ENCODE data around the gene EEF1AKMT1.

Gene EEF1AKMT1

DNA sequence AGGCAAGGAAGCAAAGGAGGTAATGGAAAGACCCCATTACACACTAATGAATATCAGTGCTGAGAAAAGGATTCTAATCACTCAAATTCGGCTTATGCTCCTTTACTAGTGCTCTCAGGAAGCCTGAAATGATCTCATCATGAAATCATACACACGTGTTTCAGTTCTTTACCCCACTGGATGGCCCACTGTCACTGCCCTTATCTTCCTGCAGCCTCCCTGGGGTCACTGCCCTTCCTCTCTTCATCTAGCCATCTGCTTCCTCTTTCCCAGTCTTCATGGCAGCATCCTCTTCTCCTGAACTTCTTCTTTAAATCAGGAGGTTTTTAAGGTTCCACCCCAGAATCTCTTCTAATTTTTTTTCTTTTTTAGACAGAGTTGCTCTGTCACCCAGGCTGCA, 27.9 kb upstream of the EEF1AKMT1 start:
- no peaks in the 10 kb centered on the region for H3K9me3 ChIP-seq (ENCODE audit: insufficient read depth, low read depth, low read length)
- no peak overlapping the region for H3K9ac ChIP-seq (ENCODE audit: low read depth, low read length)

DNA sequence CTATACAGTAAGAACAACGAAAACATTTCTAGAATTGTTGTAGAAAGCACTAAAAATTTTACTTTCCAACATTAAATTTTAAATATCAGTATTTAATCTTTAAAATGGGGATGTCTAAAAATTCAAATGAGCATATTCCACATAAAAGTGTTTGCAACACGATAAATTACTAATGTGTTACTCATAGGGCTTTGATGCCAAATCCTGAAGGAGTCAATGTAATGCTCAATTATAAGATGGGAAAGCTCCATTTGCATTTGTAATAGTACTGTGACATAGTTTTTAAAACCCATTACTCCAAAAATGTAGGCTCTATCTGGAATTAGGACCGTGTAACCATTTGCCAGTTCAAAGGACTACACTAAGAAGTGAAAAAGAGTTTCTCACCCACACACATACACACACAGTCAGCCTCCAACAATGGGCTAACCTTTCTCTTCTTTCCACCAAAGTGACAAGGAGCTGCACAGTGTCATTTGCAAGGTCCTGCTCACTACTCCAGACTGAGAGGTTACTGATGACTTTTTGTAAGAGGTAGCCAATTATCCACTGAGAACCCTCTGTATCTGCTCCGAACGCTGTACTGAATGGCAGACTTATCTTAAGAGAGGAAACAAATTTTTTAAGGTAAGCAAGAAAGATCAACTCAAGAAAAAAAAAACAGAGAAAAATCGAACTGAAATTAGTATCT, 26.1 kb upstream of the EEF1AKMT1 start:
- H3K27ac ChIP-seq (ENCODE audit: low read depth, low read length), result no peak overlapping the region
- no peak overlapping the region for H3K9ac ChIP-seq (ENCODE audit: low read depth, low read length)
- no peaks in the 10 kb centered on the region for H3K27me3 ChIP-seq (ENCODE audit: insufficient read depth, low read length)
- H3K4me3 ChIP-seq (ENCODE audit: low read length), result no peak overlapping the region
- no peaks in the 10 kb centered on the region for H3K4me1 ChIP-seq (ENCODE audit: insufficient read depth, low read length)
- H3K9me3 ChIP-seq (ENCODE audit: insufficient read depth, low read depth, low read length), result no peaks in the 10 kb centered on the region
- peaks cover 76% of the 10 kb centered on the region for H3K36me3 ChIP-seq (ENCODE audit: insufficient read depth, low read length)
- WGBS, result 89% methylated on average over 5 of the region's 6 CpGs

More for the DNA sequence above, 27.9 kb upstream of the EEF1AKMT1 start:
- Histone ChIP-seq H3K27ac (ENCODE audit: low read depth, low read length) (no peak overlapping the region), H3K27me3 (ENCODE audit: insufficient read depth, low read length) (no peaks in the 10 kb centered on the region), H3K4me1 (ENCODE audit: insufficient read depth, low read length) (no peaks in the 10 kb centered on the region), H3K4me3 (ENCODE audit: low read length) (no peak overlapping the region), H3K36me3 (ENCODE audit: insufficient read depth, low read length) (peaks cover 68% of the 10 kb centered on the region)
- WGBS, result 88% methylated on average over 2 of the region's 2 CpGs

GRCh38 chr13:20798027-20798426, 24.3 kb upstream of the EEF1AKMT1 start:
- peaks cover 89% of the 10 kb centered on the region for H3K36me3 ChIP-seq (ENCODE audit: insufficient read depth, low read length)
- H3K4me1 ChIP-seq (ENCODE audit: insufficient read depth, low read length), result no peaks in the 10 kb centered on the region
- H3K27me3 ChIP-seq (ENCODE audit: insufficient read depth, low read length), result no peaks in the 10 kb centered on the region
- no peak overlapping the region for H3K9ac ChIP-seq (ENCODE audit: low read depth, low read length)
- 92% methylated on average over 4 of the region's 4 CpGs for WGBS
- no peak overlapping the region for H3K4me3 ChIP-seq (ENCODE audit: low read length)
- H3K27ac ChIP-seq (ENCODE audit: low read depth, low read length), result no peak overlapping the region
- no peaks in the 10 kb centered on the region for H3K9me3 ChIP-seq (ENCODE audit: insufficient read depth, low read depth, low read length)

- WGBS, result 92% methylated on average over 4 of the region's 5 CpGs
- H3K27ac ChIP-seq (ENCODE audit: low read depth, low read length), result no peak overlapping the region
- H3K4me1 ChIP-seq (ENCODE audit: insufficient read depth, low read length), result no peaks in the 10 kb centered on the region
- H3K36me3 ChIP-seq (ENCODE audit: insufficient read depth, low read length), result peaks cover 83% of the 10 kb centered on the region
- no peaks in the 10 kb centered on the region for H3K9me3 ChIP-seq (ENCODE audit: insufficient read depth, low read depth, low read length)
- no peak overlapping the region for H3K9ac ChIP-seq (ENCODE audit: low read depth, low read length)
- no peak overlapping the region for H3K4me3 ChIP-seq (ENCODE audit: low read length)
- H3K27me3 ChIP-seq (ENCODE audit: insufficient read depth, low read length), result no peaks in the 10 kb centered on the region
Measured at GRCh38 chr13:20796791-20797508, 23.2 kb upstream of the EEF1AKMT1 start.

DNA sequence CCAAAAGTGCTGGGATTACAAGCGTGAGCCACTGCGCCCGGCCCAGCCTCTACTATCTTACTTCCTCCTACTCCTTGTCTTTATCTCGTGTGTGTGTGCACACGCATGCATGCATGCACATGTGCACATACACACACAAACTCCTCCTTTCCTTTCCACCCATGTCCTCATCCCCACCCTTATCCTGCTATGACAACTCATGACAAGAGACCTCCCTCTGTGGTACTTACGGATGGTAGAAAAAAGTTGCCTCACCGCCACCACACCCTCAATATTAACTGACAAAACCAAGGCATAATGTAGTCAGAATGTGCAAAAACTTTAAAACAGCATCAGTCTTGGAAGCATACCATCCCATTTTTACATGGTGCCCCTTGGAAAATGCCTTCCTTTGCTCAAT, 15.9 kb upstream of the EEF1AKMT1 start:
- Histone ChIP-seq H3K36me3 (ENCODE audit: insufficient read depth, low read length) (peaks cover 71% of the 10 kb centered on the region), H3K27me3 (ENCODE audit: insufficient read depth, low read length) (no peaks in the 10 kb centered on the region), H3K9me3 (ENCODE audit: insufficient read depth, low read depth, low read length) (no peaks in the 10 kb centered on the region), H3K27ac (ENCODE audit: low read depth, low read length) (no peak overlapping the region), H3K9ac (ENCODE audit: low read depth, low read length) (no peak overlapping the region), H3K4me1 (ENCODE audit: insufficient read depth, low read length) (no peaks in the 10 kb centered on the region), H3K4me3 (ENCODE audit: low read length) (no peak overlapping the region)
- 97% methylated on average over 7 of the region's 7 CpGs for WGBS

DNA sequence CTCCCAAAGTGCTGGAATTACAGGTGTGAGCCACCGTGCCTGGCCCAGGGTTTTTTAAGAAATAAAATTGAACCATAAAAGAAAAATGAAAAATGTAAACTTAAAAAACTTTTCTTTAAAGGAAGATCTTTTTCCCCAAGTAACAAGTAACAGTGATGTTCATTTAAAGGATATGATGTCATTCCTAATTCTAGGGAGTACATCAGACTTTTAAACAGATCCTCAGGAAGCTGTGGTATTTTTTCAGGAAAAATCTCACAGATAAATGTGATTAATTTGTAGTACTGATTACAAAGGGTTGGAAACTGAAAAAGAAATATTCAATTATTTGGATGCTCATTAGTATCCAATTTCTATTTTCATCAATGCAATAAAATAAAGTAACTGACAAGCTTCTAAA, 14.6 kb upstream of the EEF1AKMT1 start:
- H3K36me3 ChIP-seq (ENCODE audit: insufficient read depth, low read length), result peaks cover 70% of the 10 kb centered on the region
- H3K9me3 ChIP-seq (ENCODE audit: insufficient read depth, low read depth, low read length), result no peaks in the 10 kb centered on the region
- no peaks in the 10 kb centered on the region for H3K4me1 ChIP-seq (ENCODE audit: insufficient read depth, low read length)
- H3K27me3 ChIP-seq (ENCODE audit: insufficient read depth, low read length), result no peaks in the 10 kb centered on the region
- no peak overlapping the region for H3K27ac ChIP-seq (ENCODE audit: low read depth, low read length)
- WGBS, result no CpG with 5 or more reads among the region's 1 CpG
- H3K9ac ChIP-seq (ENCODE audit: low read depth, low read length), result no peak overlapping the region
- H3K4me3 ChIP-seq (ENCODE audit: low read length), result no peak overlapping the region

DNA sequence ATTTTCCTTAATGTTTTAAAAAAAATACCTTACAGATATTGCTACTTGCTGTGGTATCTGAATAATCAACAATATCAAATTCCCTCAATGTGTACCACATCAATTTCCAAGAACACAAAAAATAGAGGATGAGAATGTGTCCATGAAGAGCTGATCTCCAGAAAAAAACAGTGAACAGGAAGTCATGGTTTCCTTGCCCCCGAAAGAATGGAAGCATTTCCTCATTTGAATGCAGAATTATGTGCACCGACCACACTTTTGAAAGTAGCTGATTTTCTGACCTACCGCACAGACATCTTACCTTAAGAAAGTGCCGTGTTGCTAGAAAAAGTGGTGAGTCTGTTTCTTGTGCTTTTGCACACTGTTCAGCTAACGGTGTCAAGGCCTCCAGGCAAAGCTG, 13.4 kb upstream of the EEF1AKMT1 start:
- no peaks in the 10 kb centered on the region for H3K9me3 ChIP-seq (ENCODE audit: insufficient read depth, low read depth, low read length)
- peaks cover 81% of the 10 kb centered on the region for H3K36me3 ChIP-seq (ENCODE audit: insufficient read depth, low read length)
- no peaks in the 10 kb centered on the region for H3K27me3 ChIP-seq (ENCODE audit: insufficient read depth, low read length)

DNA sequence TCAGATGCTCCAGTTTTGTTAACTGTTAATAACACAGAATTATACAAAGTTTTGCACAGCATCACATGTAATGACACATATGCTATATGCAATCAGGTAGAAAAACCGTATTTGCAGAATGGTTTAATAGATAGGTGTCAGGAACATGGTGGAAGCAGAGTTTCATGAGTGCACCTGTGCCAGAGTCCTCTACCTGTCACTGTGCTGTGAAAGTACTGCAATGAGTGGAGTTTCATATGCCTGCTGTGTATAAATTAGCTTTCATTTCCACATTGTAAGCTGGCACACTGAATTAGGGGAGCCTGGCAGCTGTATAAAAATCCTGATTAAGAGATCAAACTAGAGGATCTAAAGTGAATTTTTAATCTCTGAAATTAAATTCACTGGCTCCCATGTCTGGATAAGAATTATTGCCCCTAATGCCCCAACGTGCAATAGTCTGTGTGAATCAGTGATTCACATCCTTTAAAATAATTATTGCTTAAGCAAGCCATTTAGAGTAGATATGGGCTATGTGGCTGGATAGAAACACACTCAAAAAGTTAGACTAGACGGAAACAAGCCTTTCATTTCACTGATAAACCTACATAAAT, 8.5 kb upstream of the EEF1AKMT1 start:
- H3K27me3 ChIP-seq (ENCODE audit: insufficient read depth, low read length), result no peaks in the 10 kb centered on the region
- H3K9ac ChIP-seq (ENCODE audit: low read depth, low read length), result no peak overlapping the region
- no peak overlapping the region for H3K27ac ChIP-seq (ENCODE audit: low read depth, low read length)
- 87% methylated on average over 3 of the region's 3 CpGs for WGBS
- H3K4me1 ChIP-seq (ENCODE audit: insufficient read depth, low read length), result no peaks in the 10 kb centered on the region
- no peak overlapping the region for H3K4me3 ChIP-seq (ENCODE audit: low read length)
- H3K9me3 ChIP-seq (ENCODE audit: insufficient read depth, low read depth, low read length), result no peaks in the 10 kb centered on the region
- peaks cover 66% of the 10 kb centered on the region for H3K36me3 ChIP-seq (ENCODE audit: insufficient read depth, low read length)

More for the DNA sequence above, 13.4 kb upstream of the EEF1AKMT1 start:
- Histone ChIP-seq H3K4me1 (ENCODE audit: insufficient read depth, low read length) (no peaks in the 10 kb centered on the region), H3K27ac (ENCODE audit: low read depth, low read length) (no peak overlapping the region), H3K4me3 (ENCODE audit: low read length) (no peak overlapping the region), H3K9ac (ENCODE audit: low read depth, low read length) (no peak overlapping the region)
- 96% methylated on average over 5 of the region's 5 CpGs for WGBS

DNA sequence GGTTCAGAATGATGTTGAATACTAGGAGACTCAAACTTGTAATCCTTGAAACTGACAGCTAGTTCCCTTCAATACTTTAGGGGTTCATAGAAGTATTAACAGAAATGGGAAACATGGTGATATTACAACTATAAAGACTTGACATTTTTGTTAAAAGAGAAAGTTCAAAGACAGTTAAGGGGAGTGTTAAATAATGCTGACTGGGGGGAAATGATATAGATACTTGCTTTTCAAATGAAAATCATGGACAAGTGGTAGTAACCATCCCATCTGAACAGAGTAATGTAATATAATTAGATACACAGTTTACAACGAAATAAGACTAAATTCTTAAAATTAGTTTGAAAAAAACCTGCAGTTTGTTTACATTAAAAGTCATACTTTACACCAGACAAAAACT, 6.6 kb upstream of the EEF1AKMT1 start:
- Histone ChIP-seq H3K9ac (ENCODE audit: low read depth, low read length) (no peak overlapping the region), H3K27ac (ENCODE audit: low read depth, low read length) (no peak overlapping the region), H3K9me3 (ENCODE audit: insufficient read depth, low read depth, low read length) (no peaks in the 10 kb centered on the region), H3K4me1 (ENCODE audit: insufficient read depth, low read length) (0 out of 2 replicates have a peak, but pooled peaks cover 2% of the 10 kb centered on the region), H3K27me3 (ENCODE audit: insufficient read depth, low read length) (no peaks in the 10 kb centered on the region), H3K4me3 (ENCODE audit: low read length) (no peak overlapping the region), H3K36me3 (ENCODE audit: insufficient read depth, low read length) (peaks cover 52% of the 10 kb centered on the region)
- WGBS, result no CpG with 5 or more reads among the region's 1 CpG

- Histone ChIP-seq H3K27ac (ENCODE audit: low read depth, low read length) (no peak overlapping the region), H3K4me3 (ENCODE audit: low read length) (no peak overlapping the region), H3K9me3 (ENCODE audit: insufficient read depth, low read depth, low read length) (no peaks in the 10 kb centered on the region), H3K36me3 (ENCODE audit: insufficient read depth, low read length) (peaks cover 44% of the 10 kb centered on the region), H3K27me3 (ENCODE audit: insufficient read depth, low read length) (no peaks in the 10 kb centered on the region), H3K4me1 (ENCODE audit: insufficient read depth, low read length) (0 out of 2 replicates have a peak, but pooled peaks cover 2% of the 10 kb centered on the region), H3K9ac (ENCODE audit: low read depth, low read length) (no peak overlapping the region)
- 78% methylated on average over 6 of the region's 7 CpGs for WGBS
Measured at GRCh38 chr13:20779405-20779804, 5.6 kb upstream of the EEF1AKMT1 start.

GRCh38 chr13:20778311-20778710, 4.5 kb upstream of the EEF1AKMT1 start:
- H3K36me3 ChIP-seq (ENCODE audit: insufficient read depth, low read length), result peaks cover 33% of the 10 kb centered on the region
- WGBS, result no CpG with 5 or more reads among the region's 1 CpG

More at GRCh38 chr13:20778311-20778710, 4.5 kb upstream of the EEF1AKMT1 start:
- Histone ChIP-seq H3K9me3 (ENCODE audit: insufficient read depth, low read depth, low read length) (no peaks in the 10 kb centered on the region), H3K27ac (ENCODE audit: low read depth, low read length) (no peak overlapping the region), H3K4me1 (ENCODE audit: insufficient read depth, low read length) (0 out of 2 replicates have a peak, but pooled peaks cover 2% of the 10 kb centered on the region), H3K4me3 (ENCODE audit: low read length) (no peak overlapping the region), H3K9ac (ENCODE audit: low read depth, low read length) (no peak overlapping the region), H3K27me3 (ENCODE audit: insufficient read depth, low read length) (no peaks in the 10 kb centered on the region)
